MV-4-11 (cell line): ENCODE data around the gene JAKMIP1.
"Not testable (repeated sequence)": the region's sequence is repeated elsewhere in the genome, so short reads cannot be mapped to it uniquely, and the experiment has no call there.

Source experiments
- DNase-seq: peaks from one replicate; lab custom pipeline; 2025; lab: John Stamatoyannopoulos, UW

The JAKMIP1 gene

GRCh38 chr4:6143603-6144181, 56.7 kb downstream of the JAKMIP1 start:
- DNase-seq, result no peak

DNA sequence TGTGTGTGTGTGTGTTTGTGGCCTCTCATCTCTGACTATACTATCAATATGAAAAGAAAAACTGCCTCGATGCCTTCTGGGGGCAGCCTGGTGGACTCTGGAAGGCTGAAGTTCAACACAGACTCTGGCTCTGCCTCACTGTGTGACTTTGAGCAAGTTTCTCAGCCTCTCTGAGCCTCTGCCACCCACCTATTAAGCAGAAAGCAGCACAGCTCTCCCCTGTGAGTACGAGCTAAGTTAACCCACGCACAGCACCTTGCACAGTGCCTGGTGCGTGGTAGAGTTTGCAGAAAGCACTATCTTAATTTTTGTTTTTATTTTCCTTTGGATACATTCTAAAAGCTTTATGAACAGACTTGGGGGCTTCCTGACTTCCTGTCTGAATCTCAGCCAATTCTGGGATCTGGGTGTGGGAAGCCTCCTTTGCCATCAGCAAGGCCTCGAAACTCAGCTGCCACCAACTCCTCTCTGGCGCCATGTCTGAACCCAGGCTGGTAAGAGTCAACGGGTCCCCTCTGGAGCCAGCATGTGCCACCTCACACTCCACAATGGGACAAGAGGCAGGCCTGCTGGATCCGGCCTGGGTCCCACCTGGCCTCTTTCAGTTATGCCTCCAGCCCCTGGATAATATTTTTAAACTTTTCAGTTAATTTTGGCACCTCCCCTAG, 57.3 kb downstream of the JAKMIP1 start:
- no peak for DNase-seq

GRCh38 chr4:6142511-6142910, 57.8 kb downstream of the JAKMIP1 start:
- no peak for DNase-seq

GRCh38 chr4:6141554-6141953, 58.8 kb downstream of the JAKMIP1 start:
- DNase-seq, result no peak

- DNase-seq, result not testable (repeated sequence)
These were observed 59.3 kb downstream of the JAKMIP1 start for GRCh38 chr4:6141021-6141420.

DNA sequence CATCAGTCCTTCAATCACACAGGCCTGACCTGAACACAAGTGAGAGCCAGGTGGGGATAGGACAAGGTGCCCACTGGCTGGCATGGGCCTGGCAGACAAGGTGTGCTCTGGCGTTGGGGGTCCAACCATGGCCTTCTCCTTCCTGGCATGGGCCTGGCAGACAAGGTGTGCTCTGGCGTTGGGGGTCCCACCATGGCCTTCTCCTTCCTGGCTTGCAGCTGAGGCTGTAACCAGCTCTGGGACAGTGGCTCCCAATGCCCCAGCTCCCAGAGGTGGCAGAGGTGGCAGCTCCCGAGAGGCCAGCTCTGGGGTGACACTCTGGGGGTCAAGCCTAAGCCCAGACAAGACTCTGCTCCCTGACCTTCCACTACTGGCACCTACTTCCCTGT, 62.6 kb downstream of the JAKMIP1 start:
- no peak for DNase-seq

DNA sequence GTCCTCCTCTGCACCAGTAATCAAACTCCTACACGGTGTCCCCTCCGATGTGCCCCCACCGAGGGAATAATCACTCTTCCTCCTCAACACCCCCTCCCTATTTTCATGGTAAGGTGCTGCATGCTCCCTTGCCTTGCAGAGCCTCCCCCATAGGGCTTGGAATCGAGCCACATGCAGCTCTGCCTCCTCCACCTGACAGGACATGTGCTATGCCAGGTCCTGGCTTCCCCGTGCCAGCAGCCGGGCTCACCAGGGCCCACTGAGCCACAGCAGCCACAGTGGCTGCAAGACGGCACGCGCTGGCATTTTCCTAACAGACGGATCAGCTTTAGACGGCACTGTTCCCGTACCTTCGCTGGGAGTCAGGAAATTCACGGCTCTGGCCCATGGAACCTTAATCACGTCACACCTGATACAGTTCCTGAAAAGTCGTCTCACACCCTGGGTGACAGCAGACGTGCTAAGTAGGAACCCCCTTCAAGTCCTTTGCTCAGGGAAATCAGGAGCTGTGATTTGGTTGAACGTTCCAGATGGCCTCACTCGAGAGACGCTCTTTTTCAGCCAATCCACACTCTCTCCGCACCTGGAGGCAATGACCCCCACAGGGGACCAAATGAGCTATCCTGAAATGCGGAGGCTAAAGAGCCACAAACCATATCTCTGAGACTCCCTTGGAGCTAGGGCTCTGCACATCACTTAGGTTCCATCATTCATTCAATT, 63.2 kb downstream of the JAKMIP1 start:
- DNase-seq, result no peak

DNA sequence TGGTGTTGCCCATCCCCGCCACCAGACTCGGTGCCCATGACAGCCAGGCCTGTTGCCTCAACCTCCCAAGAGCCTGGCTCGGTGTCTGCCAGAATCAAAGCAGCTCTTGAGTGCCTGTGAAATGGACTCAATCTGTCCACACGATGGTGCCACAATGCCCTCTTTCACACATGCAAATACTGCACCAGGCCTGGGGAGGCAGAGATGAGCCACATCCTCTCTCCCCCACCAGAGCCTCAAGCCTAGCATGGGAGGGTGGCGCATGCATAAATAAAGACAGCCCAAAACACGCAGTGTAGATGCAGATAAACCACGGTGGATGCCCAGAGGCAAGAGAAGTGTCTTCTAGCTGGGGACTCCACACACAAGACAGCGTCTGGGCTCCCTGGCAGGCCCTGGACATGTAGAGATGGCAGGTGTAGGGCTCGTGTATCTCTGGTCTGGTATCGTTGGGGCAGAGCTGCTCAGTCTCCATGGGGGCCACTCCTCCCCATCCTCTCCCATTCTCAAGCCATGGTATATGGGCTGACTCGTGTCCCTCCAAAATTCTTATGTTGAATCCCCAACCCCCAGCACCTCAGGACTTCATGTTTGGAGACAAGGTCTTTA, 65.6 kb downstream of the JAKMIP1 start:
- no peak for DNase-seq

GRCh38 chr4:6132716-6133115, 67.6 kb downstream of the JAKMIP1 start:
- no peak for DNase-seq

- DNase-seq, result no peak
These were observed 72.0 kb downstream of the JAKMIP1 start for GRCh38 chr4:6128221-6128850.

DNA sequence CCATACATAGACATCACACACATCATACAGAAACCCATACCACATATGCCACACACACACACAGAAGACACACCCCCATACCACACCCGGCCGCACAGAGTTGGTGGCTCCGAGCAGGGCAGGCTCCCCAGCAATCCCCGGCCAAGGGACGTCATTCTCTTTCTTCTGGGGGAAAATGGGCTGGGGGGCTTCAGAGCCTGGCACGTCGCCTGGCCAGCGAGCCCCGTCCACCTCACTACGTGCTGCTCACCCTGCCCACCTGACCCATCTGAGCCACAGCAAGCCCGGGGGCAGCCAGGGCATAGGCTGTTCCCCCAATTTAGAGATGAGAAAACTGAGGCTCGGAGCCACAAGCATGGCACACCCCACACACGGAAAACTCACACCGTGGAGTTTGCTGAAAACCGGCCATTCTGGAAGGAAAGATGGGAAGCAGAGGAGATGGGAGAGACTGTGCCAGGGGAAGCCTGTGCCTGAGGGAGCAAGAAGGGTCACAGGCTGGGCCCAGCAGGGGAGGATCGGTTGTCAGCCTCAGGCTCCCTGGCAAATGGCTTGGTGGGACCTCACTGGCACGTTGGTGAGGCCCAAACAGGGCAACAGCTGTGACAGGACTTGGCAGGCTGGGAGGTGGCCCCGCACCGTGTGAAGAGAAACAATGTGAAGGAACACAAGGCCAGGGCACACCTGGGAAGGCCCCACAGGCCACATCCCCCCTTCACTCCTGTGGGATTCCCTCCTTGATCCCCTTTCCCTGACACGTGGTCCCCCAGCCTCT, 73.2 kb downstream of the JAKMIP1 start:
- DNase-seq, result no peak

DNA sequence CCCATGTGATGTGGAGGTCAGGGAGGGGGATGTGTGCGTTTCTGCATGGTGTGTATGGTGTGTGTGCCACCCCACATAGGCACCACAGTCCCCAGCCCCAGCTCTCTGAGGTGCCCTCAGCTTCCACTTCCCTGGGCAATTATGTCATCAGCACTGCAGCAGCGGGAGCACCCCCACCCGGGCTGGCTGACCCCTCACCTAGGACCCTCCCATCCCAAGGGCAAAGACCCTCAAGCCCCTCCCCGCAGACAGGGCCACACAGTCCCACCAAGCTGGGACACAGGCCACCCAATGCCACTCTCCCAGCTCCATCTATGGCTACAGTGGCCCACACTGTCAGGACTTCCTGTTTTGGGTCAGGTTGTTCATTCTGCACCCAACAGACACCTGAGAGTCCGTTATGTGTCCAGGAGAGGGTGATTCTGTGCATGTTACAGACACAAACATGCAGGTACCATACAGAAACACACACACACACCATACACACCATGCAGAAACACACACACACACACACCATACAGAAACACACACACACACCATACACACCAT, 75.2 kb downstream of the JAKMIP1 start:
- no peak for DNase-seq

DNA sequence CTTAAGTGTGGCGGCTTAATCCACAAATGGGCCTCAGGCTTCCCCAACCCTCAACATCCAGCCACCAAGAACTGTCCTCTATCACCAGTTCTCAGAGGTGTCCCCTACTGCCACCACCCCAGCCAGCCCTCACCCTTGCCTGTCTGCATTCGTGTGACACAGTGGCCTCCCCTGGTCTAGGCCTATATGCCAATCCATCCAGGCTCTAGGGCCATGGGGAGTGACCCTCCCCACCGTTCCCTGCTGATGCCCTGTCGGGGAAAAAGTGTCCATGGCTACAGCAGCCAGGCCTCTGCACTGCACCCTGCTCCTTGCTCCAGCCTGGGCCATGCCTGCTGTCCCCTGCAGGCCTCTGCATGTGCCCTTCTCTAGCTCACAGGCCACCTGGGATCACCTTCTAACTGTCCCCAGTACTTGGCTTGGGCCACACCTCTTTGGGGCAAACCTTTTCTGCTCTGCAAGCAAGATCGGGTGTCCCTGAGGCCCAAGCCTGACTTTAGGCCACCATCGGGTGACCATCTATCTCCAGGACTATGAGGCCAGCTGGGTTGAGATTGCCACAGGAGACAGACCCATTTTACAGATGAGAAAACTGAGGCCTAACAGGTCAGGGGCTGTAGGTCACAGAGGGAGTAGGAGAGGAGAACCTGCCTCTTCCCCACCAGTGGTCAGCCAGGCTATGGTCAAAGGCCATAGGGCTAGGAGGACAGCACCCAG, 75.8 kb downstream of the JAKMIP1 start:
- DNase-seq, result no peak

DNA sequence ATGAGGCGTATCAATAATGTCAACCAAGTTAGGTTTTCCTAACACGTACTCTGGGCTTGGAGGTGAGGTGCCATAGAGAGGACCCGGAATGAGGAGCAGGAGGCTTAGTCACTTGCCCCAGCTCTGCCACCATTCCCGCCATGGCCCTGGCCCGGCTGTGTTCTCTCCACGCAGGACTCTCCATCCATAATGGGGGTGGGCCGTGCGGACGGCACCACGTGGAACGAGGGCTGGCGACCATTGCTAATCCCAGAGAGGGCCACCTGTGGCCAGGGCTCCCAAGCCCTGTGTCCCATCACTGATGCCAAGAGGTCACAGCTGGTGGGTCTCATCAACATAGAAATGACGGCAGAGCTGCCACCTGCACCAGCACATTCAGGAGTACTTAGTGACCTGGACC, 76.4 kb downstream of the JAKMIP1 start:
- DNase-seq, result no peak

DNA sequence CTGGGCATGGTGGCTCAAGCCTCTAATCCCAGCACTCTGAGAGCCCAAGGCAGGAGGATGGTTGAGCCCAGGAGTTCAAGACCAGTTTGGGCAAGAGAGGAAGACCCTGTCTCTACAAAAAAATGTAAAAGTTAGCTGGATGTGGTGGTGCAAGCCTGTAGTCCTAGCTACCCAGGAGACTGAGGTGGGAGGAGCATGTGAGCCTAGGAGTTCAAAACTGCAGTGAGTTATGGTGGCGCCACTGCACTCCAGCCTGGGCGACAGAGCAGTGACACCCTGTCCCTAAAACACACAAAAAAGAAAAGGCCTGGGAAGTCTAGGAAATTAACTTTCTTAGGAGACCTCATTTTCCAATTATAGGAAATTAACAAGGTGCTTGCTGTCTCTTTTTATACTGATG, 76.8 kb downstream of the JAKMIP1 start:
- DNase-seq, result no peak

- DNase-seq, result no peak
These were observed 77.2 kb downstream of the JAKMIP1 start for GRCh38 chr4:6123116-6123515.

DNA sequence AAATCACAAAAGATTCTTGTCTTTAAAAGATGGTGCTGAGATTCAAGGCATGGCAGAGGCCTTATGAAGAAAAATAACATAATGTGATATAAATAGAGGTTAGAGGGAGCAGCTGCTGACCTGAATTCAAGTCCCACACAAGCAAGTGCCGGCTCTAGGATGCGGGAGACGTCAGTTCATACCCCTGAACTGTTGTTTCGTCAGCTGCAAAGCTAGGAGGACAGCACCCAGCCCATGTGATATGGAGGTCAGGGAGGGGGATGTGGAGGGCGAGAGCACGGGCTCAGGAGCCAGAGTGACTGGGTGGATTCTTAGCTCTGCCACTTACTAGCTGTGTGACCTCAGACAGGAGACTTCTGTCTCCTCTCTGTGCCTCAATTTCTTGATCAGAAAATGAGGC, 77.9 kb downstream of the JAKMIP1 start:
- DNase-seq, result no peak

DNA sequence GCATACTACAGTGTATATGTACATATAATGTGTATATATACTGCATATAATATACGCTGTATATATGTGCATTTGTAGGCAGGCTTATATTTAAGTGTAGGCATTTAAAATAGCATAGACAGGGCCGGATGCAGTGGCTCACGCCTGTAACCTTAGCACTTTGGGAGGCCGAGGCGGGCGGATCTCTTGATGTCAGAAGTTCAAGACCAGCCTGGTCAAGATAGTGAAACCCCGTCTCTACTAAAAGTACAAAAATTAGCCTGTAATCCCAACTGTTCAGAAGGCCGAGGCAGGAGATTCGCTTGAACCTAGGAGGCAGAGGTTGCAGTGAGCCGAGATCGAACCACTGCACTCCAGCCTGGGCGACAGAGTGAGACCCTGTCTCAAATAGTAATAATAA, 78.4 kb downstream of the JAKMIP1 start:
- DNase-seq, result no peak

GRCh38 chr4:6121276-6121850, 79.0 kb downstream of the JAKMIP1 start:
- no peak for DNase-seq

GRCh38 chr4:6120361-6120760, 80.0 kb downstream of the JAKMIP1 start:
- no peak for DNase-seq
